ENCODE data around the gene SMARCC1. TPM values are rescaled to one million over a fixed set of nuclear protein-coding genes. Genes with fewer than 3 reads are reported as not detected.

SMARCC1 gene
- total RNA-seq, 1 experiment from 2014 or later: 130 TPM

DNA sequence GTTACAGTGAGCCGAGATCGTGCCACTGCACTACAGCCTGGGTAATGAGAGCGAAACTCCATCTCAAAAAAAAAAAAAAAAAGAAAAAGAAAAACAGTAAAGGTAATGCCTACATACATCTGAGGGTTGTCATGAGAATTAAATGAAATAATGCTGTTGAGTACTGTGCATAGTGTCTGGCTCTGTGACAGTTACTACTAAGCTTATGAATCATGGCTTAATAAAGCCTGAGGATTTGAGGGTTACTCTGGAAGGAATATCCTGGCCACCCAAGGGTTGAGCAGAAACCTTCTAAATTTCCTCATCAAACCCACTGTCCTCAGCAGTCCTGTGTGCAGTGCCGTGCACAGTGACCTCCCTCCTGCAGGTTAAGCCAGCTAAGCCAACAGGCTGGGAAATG lies 241.4 kb downstream of the SMARCC1 start:
- DNase-seq: no peak
- CTCF ChIA-PET: no interaction called here
- no TSS peak for BruUV-seq (replicated peaks)
- Histone ChIP-seq H3K4me2 (no peak overlapping the region), H2AFZ (no peak overlapping the region), H3K9me2 (ENCODE audit: insufficient read depth) (no peaks in the 10 kb centered on the region), H3K4me3 (no peak overlapping the region), H3F3A (ENCODE audit: insufficient read depth, low read depth) (no peaks in the 10 kb centered on the region), H3K9me3 (ENCODE audit: insufficient read depth, low read depth) (no peaks in the 10 kb centered on the region), H3K4me1 (replicated peaks; ENCODE audit: insufficient read depth) (no peaks in the 10 kb centered on the region; the same call in 1 of the 2 replicates), H3K36me3 (ENCODE audit: low read depth) (no peaks in the 10 kb centered on the region), H3K27me3 (ENCODE audit: insufficient read depth, low read depth) (no peaks in the 10 kb centered on the region), H3K79me2 (ENCODE audit: low read depth) (no peaks in the 10 kb centered on the region), H4K20me1 (ENCODE audit: insufficient read depth) (no peaks in the 10 kb centered on the region), H3K27ac (no peak overlapping the region)
- TF ChIP-seq EZH2 (IDR thresholded peaks at IDR 0.05; ENCODE audit: low read depth): no peak
- TF ChIP-seq, protein P1, sequence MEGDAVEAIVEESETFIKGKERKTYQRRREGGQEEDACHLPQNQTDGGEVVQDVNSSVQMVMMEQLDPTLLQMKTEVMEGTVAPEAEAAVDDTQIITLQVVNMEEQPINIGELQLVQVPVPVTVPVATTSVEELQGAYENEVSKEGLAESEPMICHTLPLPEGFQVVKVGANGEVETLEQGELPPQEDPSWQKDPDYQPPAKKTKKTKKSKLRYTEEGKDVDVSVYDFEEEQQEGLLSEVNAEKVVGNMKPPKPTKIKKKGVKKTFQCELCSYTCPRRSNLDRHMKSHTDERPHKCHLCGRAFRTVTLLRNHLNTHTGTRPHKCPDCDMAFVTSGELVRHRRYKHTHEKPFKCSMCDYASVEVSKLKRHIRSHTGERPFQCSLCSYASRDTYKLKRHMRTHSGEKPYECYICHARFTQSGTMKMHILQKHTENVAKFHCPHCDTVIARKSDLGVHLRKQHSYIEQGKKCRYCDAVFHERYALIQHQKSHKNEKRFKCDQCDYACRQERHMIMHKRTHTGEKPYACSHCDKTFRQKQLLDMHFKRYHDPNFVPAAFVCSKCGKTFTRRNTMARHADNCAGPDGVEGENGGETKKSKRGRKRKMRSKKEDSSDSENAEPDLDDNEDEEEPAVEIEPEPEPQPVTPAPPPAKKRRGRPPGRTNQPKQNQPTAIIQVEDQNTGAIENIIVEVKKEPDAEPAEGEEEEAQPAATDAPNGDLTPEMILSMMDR (conservative IDR thresholded peaks at IDR 0.05): no peak
- intact Hi-C loops (cut with micrococcal nuclease; ENCODE audit: unreplicated experiment): no loop called here
- POLR2A ChIA-PET (ENCODE audit: unreplicated experiment): interaction anchor here (0.7 kb wide), 1 partner anchor 13 kb away, joined by 11 read pairs; no protein-coding TSS in a partner anchor

DNA sequence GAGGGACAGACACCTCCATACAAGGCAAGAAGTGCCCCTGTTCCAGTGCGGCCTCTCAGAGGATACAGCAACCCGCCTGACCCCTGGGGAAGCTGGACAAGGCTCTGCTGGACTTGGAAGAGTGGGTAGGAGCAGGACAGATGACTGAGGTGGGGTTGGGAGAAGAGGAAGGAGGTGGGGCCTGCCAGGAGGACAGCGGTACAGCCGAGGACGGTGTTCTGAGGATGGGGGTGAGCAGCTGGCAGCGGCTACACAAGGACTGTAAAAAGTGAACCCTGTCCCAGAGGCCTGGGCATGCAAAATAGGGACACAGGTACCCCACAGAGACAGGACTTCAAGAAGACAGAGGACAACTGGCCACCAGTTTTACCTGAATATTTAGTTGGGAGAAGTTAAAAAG lies 244.7 kb downstream of the SMARCC1 start:
- Histone ChIP-seq H3K9me3 (ENCODE audit: insufficient read depth, low read depth) (no peaks in the 10 kb centered on the region), H3K4me2 (no peak overlapping the region), H3K9me2 (ENCODE audit: insufficient read depth) (no peaks in the 10 kb centered on the region), H3K27me3 (ENCODE audit: insufficient read depth, low read depth) (no peaks in the 10 kb centered on the region), H2AFZ (no peak overlapping the region), H4K20me1 (ENCODE audit: insufficient read depth) (no peaks in the 10 kb centered on the region), H3K4me3 (no peak overlapping the region), H3F3A (ENCODE audit: insufficient read depth, low read depth) (no peaks in the 10 kb centered on the region), H3K27ac (no peak overlapping the region), H3K36me3 (ENCODE audit: low read depth) (no peaks in the 10 kb centered on the region), H3K4me1 (replicated peaks; ENCODE audit: insufficient read depth) (no peaks in the 10 kb centered on the region; the same call in 1 of the 2 replicates), H3K79me2 (ENCODE audit: low read depth) (no peaks in the 10 kb centered on the region)
- TF ChIP-seq, protein P1 (conservative IDR thresholded peaks at IDR 0.05): no peak
- TF ChIP-seq EZH2 (IDR thresholded peaks at IDR 0.05; ENCODE audit: low read depth): no peak
- no TSS peak for BruUV-seq (replicated peaks)
- intact Hi-C loops (cut with micrococcal nuclease; ENCODE audit: unreplicated experiment): no loop called here
- POLR2A ChIA-PET (ENCODE audit: unreplicated experiment): no interaction called here
- CTCF ChIA-PET: no interaction called here
- no peak for DNase-seq

DNA sequence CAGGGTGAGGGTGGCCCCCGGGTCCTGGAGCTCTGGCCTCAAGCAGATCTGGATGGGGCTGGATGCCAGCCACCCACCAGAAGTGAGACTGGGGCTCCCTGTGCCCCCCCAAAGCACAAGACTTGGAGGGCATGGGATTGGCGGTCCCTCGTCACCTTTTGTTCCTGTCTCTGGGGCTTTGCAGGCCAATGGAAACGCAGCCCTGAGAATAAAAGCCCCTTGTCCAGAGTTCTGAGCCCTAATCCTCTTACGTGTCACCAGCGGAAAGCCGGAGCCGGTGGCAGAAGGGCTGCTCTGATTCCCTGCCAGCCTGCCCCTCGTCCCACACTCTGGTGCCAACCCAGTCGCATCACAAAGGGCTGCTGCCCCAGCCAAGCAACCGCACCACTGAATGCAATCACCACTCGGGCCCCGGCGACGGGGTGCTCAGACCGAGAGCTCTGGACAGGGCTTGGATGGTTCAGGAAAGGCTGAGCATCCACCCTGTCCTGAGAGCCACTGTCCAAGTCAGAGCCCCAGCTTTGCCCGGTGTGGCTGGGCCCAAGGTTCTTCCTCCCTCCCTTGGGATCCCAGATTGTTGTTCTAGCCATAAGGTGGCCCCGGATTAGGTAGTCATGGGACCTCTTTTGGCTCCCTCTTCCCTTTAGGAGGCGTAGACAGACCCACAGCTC lies 245.3 kb downstream of the SMARCC1 start:
- H3K36me3 ChIP-seq (ENCODE audit: low read depth): no peaks in the 10 kb centered on the region
- no peaks in the 10 kb centered on the region for H3K27me3 ChIP-seq (ENCODE audit: insufficient read depth, low read depth)
- H3K4me3 ChIP-seq: no peak overlapping the region
- H3K27ac ChIP-seq: no peak overlapping the region
- no peak overlapping the region for H2AFZ ChIP-seq
- no peaks in the 10 kb centered on the region for H3F3A ChIP-seq (ENCODE audit: insufficient read depth, low read depth)
- DNase-seq: no peak
- no TSS peak for BruUV-seq (replicated peaks)
- H3K4me1 ChIP-seq (replicated peaks; ENCODE audit: insufficient read depth): no peaks in the 10 kb centered on the region
- ChIA-PET POLR2A (ENCODE audit: unreplicated experiment) (no interaction called here), CTCF (interaction anchor here (0.7 kb wide), 1 partner anchor 8 kb away, joined by 5 read pairs; no protein-coding TSS in a partner anchor)
- intact Hi-C loops (cut with micrococcal nuclease; ENCODE audit: unreplicated experiment): no loop called here
- no peak for TF ChIP-seq EZH2 (IDR thresholded peaks at IDR 0.05; ENCODE audit: low read depth)
- TF ChIP-seq, protein P1 (conservative IDR thresholded peaks at IDR 0.05): no peak
- H3K79me2 ChIP-seq (ENCODE audit: low read depth): no peaks in the 10 kb centered on the region
- H4K20me1 ChIP-seq (ENCODE audit: insufficient read depth): no peaks in the 10 kb centered on the region
- no peaks in the 10 kb centered on the region for H3K9me2 ChIP-seq (ENCODE audit: insufficient read depth)
- H3K4me2 ChIP-seq: no peak overlapping the region
- no peaks in the 10 kb centered on the region for H3K9me3 ChIP-seq (ENCODE audit: insufficient read depth, low read depth)

Other genes with a start within 250 kb of the SMARCC1 start
- 1.3 and 1.8 TPM in 2 replicates for gene CSPG5, start 203.0 kb downstream of the SMARCC1 start, total RNA-seq (2021)
- gene DHX30, start 21.2 kb upstream of the SMARCC1 start, total RNA-seq (2021): 60.2 and 63.2 TPM in 2 replicates
- 157 and 187 TPM in 2 replicates for gene MAP4, start 234.5 kb upstream of the SMARCC1 start, total RNA-seq (2021)

All from PC-9 (cell line).